ENCODE measurements around the gene THBD.

DNA sequence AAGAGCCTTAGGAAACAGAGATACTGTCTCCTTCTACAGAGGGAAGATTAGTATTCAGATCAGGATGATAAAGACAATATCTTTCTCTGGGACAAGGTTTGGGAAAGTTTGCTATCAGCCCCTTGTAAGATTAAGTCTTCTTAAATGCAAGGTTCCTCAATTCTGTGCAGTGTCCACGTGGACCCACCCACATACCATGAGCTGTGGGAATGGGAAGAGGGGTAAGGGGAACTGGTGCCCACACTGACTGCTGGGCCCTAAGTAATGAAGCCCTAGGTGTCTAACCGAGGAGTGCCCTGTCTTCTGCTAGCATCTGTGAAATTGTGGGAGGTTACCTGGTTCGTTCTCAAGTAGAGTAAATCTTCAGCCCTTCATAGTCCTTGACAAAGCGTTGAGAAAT, 20.1 kb downstream of the THBD start:
- TF ChIP-seq, protein P1, sequence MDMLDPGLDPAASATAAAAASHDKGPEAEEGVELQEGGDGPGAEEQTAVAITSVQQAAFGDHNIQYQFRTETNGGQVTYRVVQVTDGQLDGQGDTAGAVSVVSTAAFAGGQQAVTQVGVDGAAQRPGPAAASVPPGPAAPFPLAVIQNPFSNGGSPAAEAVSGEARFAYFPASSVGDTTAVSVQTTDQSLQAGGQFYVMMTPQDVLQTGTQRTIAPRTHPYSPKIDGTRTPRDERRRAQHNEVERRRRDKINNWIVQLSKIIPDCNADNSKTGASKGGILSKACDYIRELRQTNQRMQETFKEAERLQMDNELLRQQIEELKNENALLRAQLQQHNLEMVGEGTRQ (IDR thresholded peaks at IDR 0.05; ENCODE audit: low read depth, low read length): no peak
- no peak for TF ChIP-seq RCOR1 (IDR thresholded peaks at IDR 0.05; ENCODE audit: insufficient replicate concordance, low read length)
- TF ChIP-seq MAFK (IDR thresholded peaks at IDR 0.05; ENCODE audit: low read depth, low read length): no peak
- TF ChIP-seq, protein P2, sequence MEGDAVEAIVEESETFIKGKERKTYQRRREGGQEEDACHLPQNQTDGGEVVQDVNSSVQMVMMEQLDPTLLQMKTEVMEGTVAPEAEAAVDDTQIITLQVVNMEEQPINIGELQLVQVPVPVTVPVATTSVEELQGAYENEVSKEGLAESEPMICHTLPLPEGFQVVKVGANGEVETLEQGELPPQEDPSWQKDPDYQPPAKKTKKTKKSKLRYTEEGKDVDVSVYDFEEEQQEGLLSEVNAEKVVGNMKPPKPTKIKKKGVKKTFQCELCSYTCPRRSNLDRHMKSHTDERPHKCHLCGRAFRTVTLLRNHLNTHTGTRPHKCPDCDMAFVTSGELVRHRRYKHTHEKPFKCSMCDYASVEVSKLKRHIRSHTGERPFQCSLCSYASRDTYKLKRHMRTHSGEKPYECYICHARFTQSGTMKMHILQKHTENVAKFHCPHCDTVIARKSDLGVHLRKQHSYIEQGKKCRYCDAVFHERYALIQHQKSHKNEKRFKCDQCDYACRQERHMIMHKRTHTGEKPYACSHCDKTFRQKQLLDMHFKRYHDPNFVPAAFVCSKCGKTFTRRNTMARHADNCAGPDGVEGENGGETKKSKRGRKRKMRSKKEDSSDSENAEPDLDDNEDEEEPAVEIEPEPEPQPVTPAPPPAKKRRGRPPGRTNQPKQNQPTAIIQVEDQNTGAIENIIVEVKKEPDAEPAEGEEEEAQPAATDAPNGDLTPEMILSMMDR (conservative IDR thresholded peaks at IDR 0.05; ENCODE audit: low read depth, low read length): no peak
- TF ChIP-seq RFX5 (IDR thresholded peaks at IDR 0.05; ENCODE audit: low read depth, low read length): no peak
- no peak for TF ChIP-seq POLR2A (IDR thresholded peaks at IDR 0.05; ENCODE audit: low read depth, low read length)
- no peak for TF ChIP-seq CEBPB (IDR thresholded peaks at IDR 0.05; ENCODE audit: low read depth, low read length)
- TF ChIP-seq RAD21 (IDR thresholded peaks at IDR 0.05; ENCODE audit: low read length): no peak
- TF ChIP-seq, protein P3, sequence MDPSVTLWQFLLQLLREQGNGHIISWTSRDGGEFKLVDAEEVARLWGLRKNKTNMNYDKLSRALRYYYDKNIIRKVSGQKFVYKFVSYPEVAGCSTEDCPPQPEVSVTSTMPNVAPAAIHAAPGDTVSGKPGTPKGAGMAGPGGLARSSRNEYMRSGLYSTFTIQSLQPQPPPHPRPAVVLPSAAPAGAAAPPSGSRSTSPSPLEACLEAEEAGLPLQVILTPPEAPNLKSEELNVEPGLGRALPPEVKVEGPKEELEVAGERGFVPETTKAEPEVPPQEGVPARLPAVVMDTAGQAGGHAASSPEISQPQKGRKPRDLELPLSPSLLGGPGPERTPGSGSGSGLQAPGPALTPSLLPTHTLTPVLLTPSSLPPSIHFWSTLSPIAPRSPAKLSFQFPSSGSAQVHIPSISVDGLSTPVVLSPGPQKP (IDR thresholded peaks at IDR 0.05; ENCODE audit: borderline replicate concordance, low read depth, low read length): no peak
- no peak for TF ChIP-seq MXI1 (IDR thresholded peaks at IDR 0.05; ENCODE audit: borderline replicate concordance, low read depth, low read length)
- no peak for TF ChIP-seq MAZ (IDR thresholded peaks at IDR 0.05; ENCODE audit: borderline replicate concordance, low read depth, low read length)
- no peak for TF ChIP-seq CHD1 (IDR thresholded peaks at IDR 0.05; ENCODE audit: low read depth, low read length)
- no peak for TF ChIP-seq SMC3 (IDR thresholded peaks at IDR 0.05; ENCODE audit: low read depth, low read length)
